ENCODE data around the gene NUDT5. TPM values are rescaled to one million over a fixed set of nuclear protein-coding genes. Genes with fewer than 3 reads are reported as not detected.

Gene NUDT5
- total RNA-seq, 4 donors from 2014 or later: 30.7 to 79.3 (median 42.3) TPM

- Histone ChIP-seq H3K27ac (no peak overlapping the region), H3K27me3 (no peaks in the 10 kb centered on the region), H3K36me3 (peaks cover 0 to 100% (median 22%) of the 10 kb centered on the region in 3 donors), H3K4me3 (no peak overlapping the region), H3K9me3 (no peaks in the 10 kb centered on the region), H3K4me1 (no peaks in the 10 kb centered on the region)
- TF ChIP-seq CTCF (IDR thresholded peaks at IDR 0.05) (no peak), POLR2A (IDR thresholded peaks at IDR 0.05) (no peak)
- no peak for DNase-seq
- WGBS, 2 donors: 66 to 81% methylated on average over 3 of the region's 3 CpGs
- intact Hi-C loops (cut with DNase I): no loop called here
These were observed 30.7 kb downstream of the NUDT5 start for GRCh38 chr10:12165036-12165435.

- DNase-seq: no peak
- intact Hi-C loops (cut with DNase I): no loop called here
- Histone ChIP-seq H3K4me3 (no peak overlapping the region), H3K27ac (no peak overlapping the region), H3K9me3 (no peaks in the 10 kb centered on the region), H3K27me3 (no peaks in the 10 kb centered on the region), H3K36me3 (peaks cover 0 to 100% (median 18%) of the 10 kb centered on the region in 3 donors), H3K4me1 (no peaks in the 10 kb centered on the region)
- no peak for TF ChIP-seq CTCF (IDR thresholded peaks at IDR 0.05)
- TF ChIP-seq POLR2A (IDR thresholded peaks at IDR 0.05): no peak
- 90 to 93% methylated on average over 8 to 11 of the region's 12 CpGs for WGBS, 2 donors
These were observed 31.6 kb downstream of the NUDT5 start for GRCh38 chr10:12164085-12164484.

- no peaks in the 10 kb centered on the region for H3K4me1 ChIP-seq
- no peaks in the 10 kb centered on the region for H3K27me3 ChIP-seq
- no peaks in the 10 kb centered on the region for H3K9me3 ChIP-seq
- H3K4me3 ChIP-seq: no peak overlapping the region
- DNase-seq: no peak
- H3K36me3 ChIP-seq: peaks cover 0 to 100% (median 7%) of the 10 kb centered on the region in 3 donors
- H3K27ac ChIP-seq: no peak overlapping the region
- WGBS, 2 donors: 93 to 98% methylated on average over 6 of the region's 6 CpGs
- intact Hi-C loops (cut with DNase I): no loop called here
- TF ChIP-seq POLR2A (IDR thresholded peaks at IDR 0.05) (no peak), CTCF (IDR thresholded peaks at IDR 0.05) (no peak)
These were observed 32.8 kb downstream of the NUDT5 start for GRCh38 chr10:12162927-12163326.

- intact Hi-C loops (cut with DNase I): no loop called here
- no peak overlapping the region for H3K4me3 ChIP-seq
- H3K4me1 ChIP-seq: no peaks in the 10 kb centered on the region
- H3K27ac ChIP-seq: no peak overlapping the region
- H3K36me3 ChIP-seq: peaks cover 0 to 95% (median 3%) of the 10 kb centered on the region in 3 donors
- no peaks in the 10 kb centered on the region for H3K27me3 ChIP-seq
- no peak for DNase-seq
- 85 to 90% methylated on average over 5 of the region's 5 CpGs for WGBS, 2 donors
- H3K9me3 ChIP-seq: no peaks in the 10 kb centered on the region
- TF ChIP-seq POLR2A (IDR thresholded peaks at IDR 0.05): no peak
- no peak for TF ChIP-seq CTCF (IDR thresholded peaks at IDR 0.05)
These were observed 35.0 kb downstream of the NUDT5 start for GRCh38 chr10:12160664-12161063.

- intact Hi-C loops (cut with DNase I): no loop called here
- no peaks in the 10 kb centered on the region for H3K4me1 ChIP-seq
- no peak for TF ChIP-seq POLR2A (IDR thresholded peaks at IDR 0.05)
- no peak for TF ChIP-seq CTCF (IDR thresholded peaks at IDR 0.05)
- no peaks in the 10 kb centered on the region for H3K27me3 ChIP-seq
- DNase-seq: no peak
- 75% methylated on average over 3 of the region's 3 CpGs for WGBS, 2 donors
- no peaks in the 10 kb centered on the region for H3K9me3 ChIP-seq
- no peak overlapping the region for H3K27ac ChIP-seq
- H3K4me3 ChIP-seq: no peak overlapping the region
- peaks cover 0 to 75% (median 3%) of the 10 kb centered on the region in 3 donors for H3K36me3 ChIP-seq
These were observed 37.6 kb downstream of the NUDT5 start for GRCh38 chr10:12158111-12158510.
